ENCODE measurements around the gene GNAI3.

The GNAI3 gene

GRCh38 chr1:109539676-109540075 is 8.7 kb upstream of the GNAI3 start, which contains the start of gene GPR61:
TSS of gene GPR61 (plus strand) at chr1:109539872. CDS start at chr1:109543023, 3,151 bp downstream.
- H3K27ac ChIP-seq, result no peak within 1 kb of the TSS
- TF ChIP-seq CTCF (conservative IDR thresholded peaks at IDR 0.05), result no peak

GRCh38 chr1:109541102-109541501 is 7.3 kb upstream of the GNAI3 start:
- TF ChIP-seq CTCF (conservative IDR thresholded peaks at IDR 0.05), result no peak
- H3K27ac ChIP-seq, result no peak overlapping the region

- no peak overlapping the region for H3K27ac ChIP-seq
- no peak for TF ChIP-seq CTCF (conservative IDR thresholded peaks at IDR 0.05)
Observed at GRCh38 chr1:109542657-109543056, 5.8 kb upstream of the GNAI3 start.

GRCh38 chr1:109543283-109543987 is 5.0 kb upstream of the GNAI3 start:
- TF ChIP-seq CTCF (conservative IDR thresholded peaks at IDR 0.05), result no peak

GRCh38 chr1:109543988-109544735 is 4.3 kb upstream of the GNAI3 start:
- TF ChIP-seq CTCF (conservative IDR thresholded peaks at IDR 0.05), result no peak
- no peak overlapping the region for H3K27ac ChIP-seq

More at GRCh38 chr1:109543283-109543987, 5.0 kb upstream of the GNAI3 start:
- no peak overlapping the region for H3K27ac ChIP-seq

- peak overlapping the region; percentile 88 for H3K27ac ChIP-seq
- peak; percentile 85 for TF ChIP-seq CTCF (conservative IDR thresholded peaks at IDR 0.05)
Observed at GRCh38 chr1:109546311-109547109, 1.9 kb upstream of the GNAI3 start.

Data from VCaP (cell line).